OCI-LY7 (cell line): Measurements from ENCODE around the gene TXNDC11. TPM values are rescaled to one million over a fixed set of nuclear protein-coding genes. Genes with fewer than 3 reads are reported as not detected.

Source experiments
- BruUV-seq: library from RNA; stranded (reverse); fragments of 400-500 nt; replicated peaks from 2 replicates; lab custom pipeline; 2021; lab: Mats Ljungman, UMichigan
- CTCF ChIA-PET: fragments of 300-600 bp; sonication (Branson Sonifier 250); formaldehyde crosslinking; loops from one replicate; lab custom pipeline; 2022; ENCODE audit warnings: antibody characterized with exemption; ENCODE audit not compliant: unreplicated experiment; lab: Charles Lee
- POLR2A ChIA-PET: fragments of 300-600 bp; sonication (Branson Sonifier 250); formaldehyde crosslinking; loops from one replicate; lab custom pipeline; 2022; ENCODE audit warnings: antibody characterized with exemption; lab: Charles Lee
- DNase-seq: peaks from one replicate; pipeline ENCODE4 v3.0.0-alpha.2; 2015; ENCODE audit warnings: low spot score
- H2AFZ ChIP-seq: fragments of 200-600 bp; sonication (generic), shearing (Covaris generic); 2 replicates; pipeline ENCODE4 v1.6.1; 2014; ENCODE audit warnings: mild to moderate bottlenecking, antibody characterized with exemption, low read length, moderate library complexity
- H3K27ac ChIP-seq: fragments of 200-600 bp; sonication (generic); 2 replicates; pipeline ENCODE4 v1.5.1; 2014; ENCODE audit warnings: mixed run types, low read depth, mild to moderate bottlenecking, moderate library complexity, low read length, inconsistent platforms; ENCODE audit not compliant: poor library complexity, severe bottlenecking
- H3K36me3 ChIP-seq: fragments of 200-600 bp; sonication (generic); 2 replicates; pipeline ENCODE4 v1.6.1; 2014; ENCODE audit warnings: mild to moderate bottlenecking, antibody characterized with exemption, low read length, moderate library complexity, mixed read lengths; ENCODE audit not compliant: insufficient read depth
- H3K4me1 ChIP-seq: fragments of 200-600 bp; sonication (generic); 2 replicates; pipeline ENCODE4 v1.5.1; 2014; ENCODE audit warnings: mild to moderate bottlenecking, low read length; ENCODE audit not compliant: insufficient read depth, poor library complexity, severe bottlenecking
- H3K4me2 ChIP-seq: fragments of 200-600 bp; sonication (generic); 2 replicates; pipeline ENCODE4 v1.6.1; 2014; ENCODE audit warnings: mild to moderate bottlenecking, low read length
- H3K4me3 ChIP-seq: fragments of 200-600 bp; sonication (generic); 2 replicates; pipeline ENCODE4 v1.5.1; 2014; ENCODE audit warnings: mild to moderate bottlenecking, low read depth, low read length; ENCODE audit not compliant: poor library complexity, severe bottlenecking
- H3K79me2 ChIP-seq: fragments of 200-600 bp; sonication (generic); 2 replicates; pipeline ENCODE4 v1.6.1; 2016; ENCODE audit warnings: low read depth, mild to moderate bottlenecking, low read length, moderate library complexity, mixed read lengths; ENCODE audit not compliant: insufficient read depth
- H3K9me2 ChIP-seq: fragments of 200-600 bp; sonication (generic); 2 replicates; pipeline ENCODE4 v1.6.1; 2016; ENCODE audit warnings: mild to moderate bottlenecking, low read length, mixed read lengths; ENCODE audit not compliant: insufficient read depth
- H3K9me3 ChIP-seq: fragments of 200-600 bp; sonication (generic); 2 replicates; pipeline ENCODE4 v1.6.1; 2014; ENCODE audit warnings: mild to moderate bottlenecking, mixed run types, low read length, mixed read lengths
- H4K20me1 ChIP-seq: fragments of 200-600 bp; sonication (generic); 2 replicates; pipeline ENCODE4 v1.6.1; 2014; ENCODE audit warnings: mild to moderate bottlenecking, antibody characterized with exemption, low read length, moderate library complexity, mixed read lengths; ENCODE audit not compliant: insufficient read depth
- CTCF ChIP-seq: fragments of 200-600 bp; sonication (generic); conservative IDR thresholded peaks from 2 replicates; pipeline ENCODE4 v1.5.1; 2014; ENCODE audit warnings: mild to moderate bottlenecking, antibody characterized with exemption, low read length, moderate library complexity, mixed read lengths
- EZH2phosphoT487 ChIP-seq: fragments of 200-600 bp; sonication (generic); IDR thresholded peaks from 2 replicates; pipeline ENCODE4 v1.6.1; 2018; ENCODE audit warnings: low read depth, borderline replicate concordance, mild to moderate bottlenecking, mixed run types, antibody characterized with exemption, low read length, moderate library complexity, mixed read lengths
- intact Hi-C: fragments of 100-400 bp; cut with micrococcal nuclease; formaldehyde crosslinking; loops from one replicate; pipeline ENCODE4 v1.10.0; 2022; ENCODE audit not compliant: unreplicated experiment
- total RNA-seq, 2 experiments: library from RNA; depleted of rRNA in 1 of 2; stranded (reverse); fragments of >200 nt in 1 of 2; shearing (Covaris generic) in 1 of 2; gene quantifications; 2 replicates each; pipeline ENCODE4 v1.2.3, GENCODE V29; 2014 to 2022

TXNDC11 gene
- total RNA-seq, 2 experiments from 2014 or later: 88.6 to 96.0 TPM

- no peak for DNase-seq
- no peaks in the 10 kb centered on the region for H3K9me2 ChIP-seq
- H3K9me3 ChIP-seq: no peaks in the 10 kb centered on the region
- no peak overlapping the region for H3K27ac ChIP-seq
- POLR2A ChIA-PET: no interaction called here
- no peak overlapping the region for H3K4me3 ChIP-seq
- CTCF ChIA-PET: no interaction called here
- no peak for TF ChIP-seq EZH2phosphoT487
- peaks cover 4% of the 10 kb centered on the region for H3K4me1 ChIP-seq
- intact Hi-C loops: no loop called here
- BruUV-seq: no TSS peak
- H3K4me2 ChIP-seq: no peak overlapping the region
- no peak overlapping the region for H2AFZ ChIP-seq
- H4K20me1 ChIP-seq: no peaks in the 10 kb centered on the region
- peaks cover 92% of the 10 kb centered on the region for H3K36me3 ChIP-seq
- no peaks in the 10 kb centered on the region for H3K79me2 ChIP-seq
These were observed 19.8 kb upstream of the TXNDC11 start for GRCh38 chr16:11762431-11762830.

GRCh38 chr16:11759997-11760396 is 17.3 kb upstream of the TXNDC11 start:
- Histone ChIP-seq H3K9me2 (no peaks in the 10 kb centered on the region), H3K27ac (no peak overlapping the region), H3K36me3 (peaks cover 92% of the 10 kb centered on the region), H3K4me1 (peaks cover 4% of the 10 kb centered on the region), H3K4me2 (no peak overlapping the region), H3K79me2 (no peaks in the 10 kb centered on the region), H4K20me1 (no peaks in the 10 kb centered on the region), H3K9me3 (no peaks in the 10 kb centered on the region), H2AFZ (no peak overlapping the region), H3K4me3 (no peak overlapping the region)
- TF ChIP-seq EZH2phosphoT487 (no peak), CTCF (no peak)
- ChIA-PET CTCF (no interaction called here), POLR2A (interaction anchor here (0.7 to 1.4 kb wide), 2 partner anchors 18 to 24 kb away, joined by 3 to 10 read pairs; partner anchors contain the start of gene TXNDC11)
- no peak for DNase-seq
- intact Hi-C loops: no loop called here
- BruUV-seq: no TSS peak

GRCh38 chr16:11759163-11759834 is 16.6 kb upstream of the TXNDC11 start:
- no peaks in the 10 kb centered on the region for H3K9me3 ChIP-seq
- TF ChIP-seq EZH2phosphoT487: no peak
- TF ChIP-seq CTCF: no peak
- no peaks in the 10 kb centered on the region for H3K79me2 ChIP-seq
- H3K4me3 ChIP-seq: no peak overlapping the region
- ChIA-PET POLR2A (interaction anchor here (0.6 to 1.4 kb wide), 2 partner anchors 10 to 17 kb away, joined by 5 to 10 read pairs; partner anchors contain the start of gene TXNDC11), CTCF (no interaction called here)
- no peaks in the 10 kb centered on the region for H3K9me2 ChIP-seq
- peaks cover 4% of the 10 kb centered on the region for H3K4me1 ChIP-seq
- H4K20me1 ChIP-seq: no peaks in the 10 kb centered on the region
- peaks cover 87% of the 10 kb centered on the region for H3K36me3 ChIP-seq
- no peak overlapping the region for H2AFZ ChIP-seq
- no peak overlapping the region for H3K27ac ChIP-seq
- H3K4me2 ChIP-seq: no peak overlapping the region
- no peak for DNase-seq
- BruUV-seq: no TSS peak
- intact Hi-C loops: no loop called here
